Uterus (tissue), 4 donors: ENCODE results near the gene RHEB. TPM values are rescaled to one million over a fixed set of nuclear protein-coding genes. Genes with fewer than 3 reads are reported as not detected.

Experiments
- DNase-seq, 2 donors: peaks; one replicate each; pipeline ENCODE4 v3.0.0-alpha.2; 2019 to 2020
- H3K27ac ChIP-seq, 2 donors: fragments of 200-600 bp; sonication (generic); 1 replicate in 1 of 2; 2 replicates in 1 of 2; pipeline ENCODE4 v1.5.1; 2016 to 2018
- H3K27me3 ChIP-seq, 2 donors: fragments of 200-600 bp; sonication (generic); one replicate each; pipeline ENCODE4 v1.5.1; 2018 to 2019; ENCODE audit warnings: control low read depth in 1 of 2
- H3K36me3 ChIP-seq, 2 donors: fragments of 200-600 bp; sonication (generic); one replicate each; pipeline ENCODE4 v1.5.1; 2019; ENCODE audit warnings: control low read depth in 1 of 2
- H3K4me1 ChIP-seq, 2 donors: fragments of 200-600 bp; sonication (generic); one replicate each; pipeline ENCODE4 v1.5.1; 2018 to 2019; ENCODE audit warnings: control low read depth in 1 of 2
- H3K4me3 ChIP-seq, 2 donors: fragments of 200-600 bp; sonication (generic); 1 replicate in 1 of 2; 2 replicates in 1 of 2; pipeline ENCODE4 v1.5.1; 2018 to 2019; ENCODE audit warnings: mild to moderate bottlenecking in 1 of 2
- H3K9me3 ChIP-seq, 2 donors: fragments of 200-600 bp; sonication (generic); one replicate each; pipeline ENCODE4 v1.5.1; 2019; ENCODE audit warnings: control low read depth in 1 of 2
- POLR2A ChIP-seq, 2 donors: fragments of 450-650 bp; IDR thresholded peaks; one replicate each; pipeline ENCODE4 v1.6.1; 2016; ENCODE audit warnings: antibody characterized with exemption in 2 of 2, mild to moderate bottlenecking in 1 of 2, moderate library complexity in 1 of 2
- intact Hi-C: fragments of 100-400 bp; cut with DNase I; formaldehyde crosslinking; loops from one replicate; pipeline ENCODE4 v1.15.1; 2023; ENCODE audit warnings: low total_unique reads
- microRNA-seq: library from miRNA; unstranded; fragments of <30 nt; microRNA quantifications from one replicate; pipeline ENCODE4, GENCODE V29; 2016; ENCODE audit warnings: borderline microRNAs expressed, borderline replicate concordance
- small RNA-seq: library from RNA; depleted of rRNA; stranded (forward); fragments of <200 nt; gene quantifications from one replicate; pipeline ENCODE3, GENCODE V24; 2016
- total RNA-seq, 4 donors: library from RNA; depleted of rRNA in 3 of 4; stranded (reverse); fragments of >200 nt in 3 of 4; gene quantifications; one replicate each; pipeline versions ENCODE4 v1.1.0 to v1.2.4, GENCODE V29; 2014 to 2023
- TF ChIP-seq, protein P1 (sequence below), 4 experiments: fragments of 200-600 bp in 2 of 4; fragments of 450-650 bp in 2 of 4; sonication (generic) in 2 of 4; IDR thresholded peaks; one replicate each; pipeline ENCODE4 v1.5.1; 2016 to 2019; ENCODE audit warnings: antibody characterized with exemption in 4 of 4, mild to moderate bottlenecking in 2 of 4, moderate library complexity in 1 of 4
- donor health status: DM: yes; HTN: yes; CAD: no.

RHEB gene
- total RNA-seq, 4 donors from 2014 or later, result 69.2 to 135 (median 102) TPM

DNA sequence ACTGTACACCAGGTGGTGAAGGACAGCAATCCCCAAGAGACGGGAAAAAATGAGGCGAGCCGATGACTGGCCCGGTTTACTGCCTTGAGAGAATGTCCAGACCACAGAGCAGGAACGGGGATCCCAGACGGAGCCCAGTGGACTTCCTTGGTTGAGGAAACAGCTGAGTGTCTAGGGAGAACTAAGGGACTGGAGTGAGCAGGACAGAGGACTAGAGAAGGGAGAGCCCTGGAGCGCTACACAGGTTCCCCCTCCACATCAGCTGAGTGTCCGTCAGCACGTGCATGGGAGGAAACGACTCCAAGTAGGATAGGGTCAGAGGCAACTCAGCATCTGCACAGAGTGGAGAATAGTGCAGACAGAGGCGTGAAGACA, 102.8 kb downstream of the RHEB start:
- TF ChIP-seq, protein P1, sequence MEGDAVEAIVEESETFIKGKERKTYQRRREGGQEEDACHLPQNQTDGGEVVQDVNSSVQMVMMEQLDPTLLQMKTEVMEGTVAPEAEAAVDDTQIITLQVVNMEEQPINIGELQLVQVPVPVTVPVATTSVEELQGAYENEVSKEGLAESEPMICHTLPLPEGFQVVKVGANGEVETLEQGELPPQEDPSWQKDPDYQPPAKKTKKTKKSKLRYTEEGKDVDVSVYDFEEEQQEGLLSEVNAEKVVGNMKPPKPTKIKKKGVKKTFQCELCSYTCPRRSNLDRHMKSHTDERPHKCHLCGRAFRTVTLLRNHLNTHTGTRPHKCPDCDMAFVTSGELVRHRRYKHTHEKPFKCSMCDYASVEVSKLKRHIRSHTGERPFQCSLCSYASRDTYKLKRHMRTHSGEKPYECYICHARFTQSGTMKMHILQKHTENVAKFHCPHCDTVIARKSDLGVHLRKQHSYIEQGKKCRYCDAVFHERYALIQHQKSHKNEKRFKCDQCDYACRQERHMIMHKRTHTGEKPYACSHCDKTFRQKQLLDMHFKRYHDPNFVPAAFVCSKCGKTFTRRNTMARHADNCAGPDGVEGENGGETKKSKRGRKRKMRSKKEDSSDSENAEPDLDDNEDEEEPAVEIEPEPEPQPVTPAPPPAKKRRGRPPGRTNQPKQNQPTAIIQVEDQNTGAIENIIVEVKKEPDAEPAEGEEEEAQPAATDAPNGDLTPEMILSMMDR (IDR thresholded peaks at IDR 0.05), result no peak
- TF ChIP-seq POLR2A (IDR thresholded peaks at IDR 0.05), result no peak
- intact Hi-C loops, result no loop called here
- H3K36me3 ChIP-seq, result no peaks in the 10 kb centered on the region
- peak overlapping the region; percentile 48 to 61 for H3K27ac ChIP-seq
- H3K4me3 ChIP-seq, result no peak overlapping the region
- H3K9me3 ChIP-seq, result no peaks in the 10 kb centered on the region
- no peaks in the 10 kb centered on the region for H3K4me1 ChIP-seq
- peak; percentile 62 to 73 for DNase-seq
- no peaks in the 10 kb centered on the region for H3K27me3 ChIP-seq

DNA sequence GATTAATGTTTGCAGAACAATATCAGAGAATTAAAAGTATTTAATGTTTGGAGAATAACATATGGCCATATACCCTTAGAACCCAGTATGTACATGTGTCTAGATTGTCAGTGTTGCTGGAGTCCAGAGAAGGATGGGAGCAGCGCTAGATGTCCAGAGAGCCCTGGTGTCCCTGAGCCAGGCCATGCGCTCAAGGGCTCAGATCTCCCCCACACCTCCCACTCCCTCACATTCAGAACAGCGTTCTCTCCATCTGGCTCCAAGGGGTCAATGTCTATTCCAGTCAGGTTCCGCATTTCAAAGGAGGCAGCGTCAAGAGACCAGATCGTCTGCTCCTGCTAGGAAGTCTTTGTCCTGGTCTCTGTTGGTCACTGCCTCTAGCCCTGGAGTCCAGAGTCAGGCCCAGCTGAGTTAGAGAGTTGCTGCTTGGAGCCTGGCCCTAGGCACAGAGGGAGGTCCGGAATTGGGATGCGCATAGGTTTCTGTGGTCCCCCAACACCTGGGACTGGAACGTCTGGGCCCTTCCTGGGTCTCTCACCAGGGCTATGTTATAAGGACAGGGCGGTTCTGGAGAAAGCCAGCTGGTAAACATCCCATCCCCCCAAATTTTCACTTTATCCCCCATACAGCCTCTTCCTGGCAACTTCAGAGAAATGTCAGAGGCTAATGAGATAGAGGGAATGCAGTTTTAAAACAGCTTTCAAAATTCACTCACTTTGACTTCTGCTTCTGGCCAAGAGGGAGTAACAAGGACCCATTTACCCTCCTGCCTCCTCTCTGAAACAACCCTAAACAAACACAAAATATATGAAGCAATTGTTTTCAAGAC, 103.4 kb downstream of the RHEB start:
- Histone ChIP-seq H3K36me3 (no peaks in the 10 kb centered on the region), H3K9me3 (no peaks in the 10 kb centered on the region), H3K27me3 (no peaks in the 10 kb centered on the region), H3K4me1 (no peaks in the 10 kb centered on the region), H3K4me3 (no peak overlapping the region), H3K27ac (peak overlapping the region; percentile 48 to 61)
- DNase-seq, result no peak
- intact Hi-C loops, result no loop called here
- TF ChIP-seq, protein P1 (IDR thresholded peaks at IDR 0.05), result no peak
- no peak for TF ChIP-seq POLR2A (IDR thresholded peaks at IDR 0.05)

Small RNAs within 50 kb of the gene (microRNA-seq; reads per million reads assigned to microRNA genes)
- gene MIR3907, result not detected

Small RNAs within 50 kb of the gene (small RNA-seq; reads per million reads assigned to genes)
- not detected for gene MIR3907
- not detected for gene RN7SL76P

Other genes starting within 250 kb of the RHEB start
- gene NUB1, start 178.1 kb downstream of the RHEB start, total RNA-seq, result 10 to 100 TPM; 27.9 to 51.1 (median 39.1) TPM
- gene WDR86, start 109.9 kb downstream of the RHEB start, total RNA-seq, result 100 to 1,000 TPM in 1 of 4 donors, 10 to 100 TPM in 2, 1 to 10 TPM in 1; 3.2 to 100 (median 53.4) TPM
- gene CRYGN, start 79.8 kb downstream of the RHEB start, total RNA-seq, result 1 to 10 TPM in 2 of 4 donors, under 1 TPM in 1, not detected in 1; 0.73 to 2.9 (median 2.4) TPM